DOHH2 (cell line): ENCODE measurements around the gene LRMDA.

Experiments used
- EZH2phosphoT487 ChIP-seq: fragments of 200-600 bp; sonication (generic); IDR thresholded peaks from 2 replicates; pipeline ENCODE4 v1.6.1; 2017; ENCODE audit warnings: borderline replicate concordance, mild to moderate bottlenecking, antibody characterized with exemption, low read length, moderate library complexity, mixed read lengths
- TF ChIP-seq, protein P1 (sequence below): fragments of 200-600 bp; sonication (generic); IDR thresholded peaks from one replicate; pipeline ENCODE4 v1.5.1; 2014; ENCODE audit warnings: antibody characterized with exemption, mild to moderate bottlenecking, low read depth, low read length; ENCODE audit not compliant: poor library complexity, severe bottlenecking

DNA sequence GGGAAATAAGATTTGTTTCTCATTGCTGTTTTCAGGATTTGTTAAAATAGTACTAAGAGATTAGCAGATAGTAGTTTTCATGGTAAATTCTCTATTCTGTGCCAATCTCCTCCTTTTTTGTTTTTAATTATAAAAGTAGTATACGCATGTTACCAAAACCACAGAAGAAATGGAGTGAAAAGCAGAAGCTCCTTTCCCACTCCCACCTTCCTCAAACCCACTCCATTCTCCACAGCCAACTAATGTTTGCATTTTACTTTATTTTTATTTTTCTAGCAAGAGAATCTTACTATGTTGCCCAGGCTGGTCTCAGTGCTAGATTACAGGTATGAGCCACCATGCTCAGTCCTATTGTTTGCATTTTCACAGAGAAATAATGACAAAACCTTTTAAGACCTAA is 4.5 kb upstream of the LRMDA start:
- TF ChIP-seq, protein P1, sequence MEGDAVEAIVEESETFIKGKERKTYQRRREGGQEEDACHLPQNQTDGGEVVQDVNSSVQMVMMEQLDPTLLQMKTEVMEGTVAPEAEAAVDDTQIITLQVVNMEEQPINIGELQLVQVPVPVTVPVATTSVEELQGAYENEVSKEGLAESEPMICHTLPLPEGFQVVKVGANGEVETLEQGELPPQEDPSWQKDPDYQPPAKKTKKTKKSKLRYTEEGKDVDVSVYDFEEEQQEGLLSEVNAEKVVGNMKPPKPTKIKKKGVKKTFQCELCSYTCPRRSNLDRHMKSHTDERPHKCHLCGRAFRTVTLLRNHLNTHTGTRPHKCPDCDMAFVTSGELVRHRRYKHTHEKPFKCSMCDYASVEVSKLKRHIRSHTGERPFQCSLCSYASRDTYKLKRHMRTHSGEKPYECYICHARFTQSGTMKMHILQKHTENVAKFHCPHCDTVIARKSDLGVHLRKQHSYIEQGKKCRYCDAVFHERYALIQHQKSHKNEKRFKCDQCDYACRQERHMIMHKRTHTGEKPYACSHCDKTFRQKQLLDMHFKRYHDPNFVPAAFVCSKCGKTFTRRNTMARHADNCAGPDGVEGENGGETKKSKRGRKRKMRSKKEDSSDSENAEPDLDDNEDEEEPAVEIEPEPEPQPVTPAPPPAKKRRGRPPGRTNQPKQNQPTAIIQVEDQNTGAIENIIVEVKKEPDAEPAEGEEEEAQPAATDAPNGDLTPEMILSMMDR = no peak
- TF ChIP-seq EZH2phosphoT487 = no peak
